Measurements from ENCODE around the gene ANKRD45. TPM values are rescaled to one million over a fixed set of nuclear protein-coding genes. Genes with fewer than 3 reads are reported as not detected.

The ANKRD45 gene
- total RNA-seq, 1 donor from 2014 or later, result not detected

Other genes starting within 250 kb of the ANKRD45 start
- 119 and 124 TPM in 2 replicates for gene PRDX6, start 192.5 kb downstream of the ANKRD45 start, total RNA-seq
- not detected in 2 replicates for gene SLC9C2, start 66.8 kb downstream of the ANKRD45 start, total RNA-seq
- not detected in 2 replicates for gene TEX50, start 34.5 kb downstream of the ANKRD45 start, total RNA-seq
- gene KLHL20, start 45.1 kb upstream of the ANKRD45 start, total RNA-seq, result 17.8 and 18.3 TPM in 2 replicates
- 41.9 TPM in 2 replicates for gene DARS2, start 154.8 kb upstream of the ANKRD45 start, total RNA-seq
- 23.6 and 25.7 TPM in 2 replicates for gene CENPL, start 155.0 kb upstream of the ANKRD45 start, total RNA-seq
- 653 and 688 TPM in 2 replicates for gene GAS5, start 198.1 kb upstream of the ANKRD45 start, total RNA-seq
- gene ZBTB37, start 198.5 kb upstream of the ANKRD45 start, total RNA-seq, result 9.2 and 9.4 TPM in 2 replicates
- gene SERPINC1, start 247.5 kb upstream of the ANKRD45 start, total RNA-seq, result 0.26 TPM in 1 of 2 replicates, not detected in the other

Measured in activated T-helper 1 cell treated with anti-CD3 and anti-CD28 coated beads, Interleukin-12 subunit alpha, Interleukin-12 subunit beta, Interleukin-2, Interleukin-4 antibody, amounts not matched to agents 30 ng/mL and 10 ng/mL and 1 ng/mL, durations not matched to agents 14 hours and 24 hours and 36 hours (primary cell).